Hematopoietic multipotent progenitor cell treated with erythropoietin and hydrocortisone succinate and interleukin-3 and kit ligand, for 15 days (in vitro differentiated cells): Measurements from ENCODE around the gene AQP1.
A peak's percentile ranks its signal among the peaks of the same experiment; 100 is the strongest.

Experiments
- DNase-seq: peaks from one replicate; pipeline ENCODE4 v3.0.0-alpha.2; 2015; ENCODE audit warnings: low spot score

Gene AQP1

GRCh38 chr7:30906515-30907240, 5.0 kb upstream of the AQP1 start:
- no peak for DNase-seq

- no peak for DNase-seq
These were observed 4.0 kb upstream of the AQP1 start for GRCh38 chr7:30907527-30908267.

GRCh38 chr7:30908681-30909080, 3.0 kb upstream of the AQP1 start:
- DNase-seq: peak; percentile 49

DNA sequence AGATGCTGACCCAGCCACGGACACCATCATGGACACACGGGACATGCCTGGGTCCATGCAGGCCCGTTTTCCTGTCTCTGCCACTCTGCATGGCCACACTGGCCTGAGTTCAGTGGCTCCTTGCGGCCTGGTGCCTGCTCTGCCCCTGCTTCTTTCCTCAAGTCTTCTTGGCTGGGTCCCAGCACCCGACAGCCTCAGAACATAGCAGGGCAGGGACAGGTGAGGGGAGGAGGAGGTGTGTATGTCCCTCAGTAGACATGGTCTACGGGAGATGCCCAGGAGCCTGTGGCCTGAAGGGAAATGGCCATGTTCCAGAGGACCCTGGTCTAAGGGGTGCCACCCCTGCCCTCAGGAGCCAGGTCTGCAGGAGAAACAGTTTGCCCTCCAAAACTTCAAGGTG, 2.2 kb upstream of the AQP1 start:
- no peak for DNase-seq

DNA sequence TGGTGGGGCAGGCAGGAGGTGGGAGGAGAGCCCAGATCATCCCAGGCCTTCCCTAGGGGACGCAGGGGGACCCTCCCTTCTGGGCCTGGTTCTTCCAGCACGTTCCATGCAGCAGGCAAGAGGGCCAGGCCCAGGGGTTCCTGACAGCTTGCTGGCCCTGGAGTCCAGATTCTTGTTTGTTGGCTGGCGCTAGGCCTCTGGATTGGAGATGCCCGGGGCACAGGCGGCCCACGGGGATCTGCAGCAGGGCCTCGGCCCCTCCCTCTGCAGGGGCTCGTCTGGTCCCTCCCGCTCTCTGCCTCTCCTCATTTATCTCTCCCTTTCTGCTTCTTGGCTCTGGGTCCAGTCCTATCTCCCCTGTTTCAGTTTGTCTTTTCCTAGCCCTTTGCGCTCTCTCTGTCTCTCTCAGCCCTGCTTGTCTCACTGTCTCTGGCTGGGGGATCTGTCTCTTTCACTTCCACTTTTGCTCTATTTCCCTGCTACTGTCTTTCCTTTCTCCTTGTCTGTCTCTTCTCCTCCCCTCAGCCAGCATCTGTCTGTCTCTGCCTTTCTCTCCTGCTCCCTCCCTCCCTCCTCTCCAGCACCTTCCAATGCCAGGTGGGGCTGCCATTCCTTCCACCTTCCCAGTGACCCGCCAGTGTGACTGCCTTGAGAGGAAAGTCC, 1.1 kb upstream of the AQP1 start:
- peak; percentile 70 for DNase-seq

DNA sequence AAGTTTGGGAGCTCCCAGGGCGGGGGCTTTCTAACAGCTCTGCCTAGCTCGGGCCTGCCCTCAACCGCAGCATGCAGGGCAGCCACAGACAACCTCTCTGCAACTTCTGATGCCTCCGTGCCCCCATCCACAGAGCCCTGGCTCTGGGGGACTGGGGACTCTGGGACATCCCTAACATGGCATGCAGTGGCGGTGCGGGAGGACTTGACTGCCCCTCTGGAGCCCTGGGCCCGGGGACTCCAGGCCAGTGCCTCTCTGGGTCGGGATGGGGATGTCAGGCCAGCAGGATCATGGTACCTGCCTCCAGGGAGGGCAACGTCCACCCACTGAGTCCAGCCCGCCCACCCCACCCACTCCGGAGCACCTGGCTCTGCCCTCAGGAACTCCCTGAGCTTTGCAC, 520 bp upstream of the AQP1 start:
- peak; percentile 36 for DNase-seq

GRCh38 chr7:30912021-30912730, 523 bp downstream of the AQP1 start:
- no peak for DNase-seq

- DNase-seq: no peak
These were observed 1.0 kb downstream of the AQP1 start for GRCh38 chr7:30912731-30912985.

GRCh38 chr7:30912986-30913811, 1.5 kb downstream of the AQP1 start:
- DNase-seq: peak; percentile 45

GRCh38 chr7:30913821-30914515, 2.3 kb downstream of the AQP1 start:
- peak; percentile 76 for DNase-seq

DNA sequence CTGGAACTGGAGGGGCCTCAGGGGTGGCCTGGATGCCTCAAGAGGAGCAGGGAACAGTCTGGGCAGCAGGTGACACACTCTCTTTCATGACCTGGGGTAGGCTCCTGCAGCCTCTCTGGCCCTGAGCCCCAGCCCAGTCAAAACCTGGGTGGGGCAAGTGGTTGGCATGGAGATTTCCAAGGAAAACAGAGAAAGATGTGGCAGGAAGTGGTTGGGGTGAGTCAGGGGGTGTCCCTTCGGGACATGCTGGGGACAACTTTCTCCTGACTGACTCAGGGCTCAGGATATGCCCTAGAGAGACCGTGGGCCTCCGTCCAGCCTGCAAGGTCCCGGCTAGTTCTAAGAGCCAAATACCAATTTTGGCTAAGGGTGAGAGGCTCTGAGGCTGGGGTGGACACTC, 2.9 kb downstream of the AQP1 start:
- DNase-seq: no peak

DNA sequence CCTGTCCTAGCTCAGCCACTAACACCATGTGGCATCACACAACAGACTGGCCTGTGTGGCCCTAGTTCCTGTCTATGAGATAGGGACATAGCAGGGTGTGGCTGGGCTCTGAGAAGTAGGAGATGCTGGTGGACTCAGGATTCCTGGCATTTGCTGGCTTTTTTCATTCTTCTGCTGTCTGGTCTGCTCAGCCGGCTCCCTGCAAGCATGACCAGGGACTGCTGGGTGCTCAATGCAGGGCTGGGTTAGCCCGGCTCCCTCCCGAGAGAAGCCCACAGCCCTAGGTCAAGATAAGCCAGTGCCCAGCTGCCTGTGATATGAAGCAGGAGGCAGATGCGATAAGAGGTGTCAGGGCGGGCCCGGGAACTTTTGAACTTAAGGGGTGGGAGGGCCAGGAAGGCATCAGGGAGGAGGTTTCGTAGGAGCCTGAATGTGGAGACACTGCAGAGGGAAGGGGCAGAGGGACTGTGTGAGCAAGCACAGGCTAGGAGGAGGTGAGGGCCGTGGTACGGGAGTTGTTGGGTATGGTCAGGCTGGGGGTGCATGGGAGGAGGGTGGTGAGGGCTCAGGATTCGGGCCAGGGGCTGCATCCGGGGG, 3.5 kb downstream of the AQP1 start:
- peak; percentile 83 for DNase-seq

DNA sequence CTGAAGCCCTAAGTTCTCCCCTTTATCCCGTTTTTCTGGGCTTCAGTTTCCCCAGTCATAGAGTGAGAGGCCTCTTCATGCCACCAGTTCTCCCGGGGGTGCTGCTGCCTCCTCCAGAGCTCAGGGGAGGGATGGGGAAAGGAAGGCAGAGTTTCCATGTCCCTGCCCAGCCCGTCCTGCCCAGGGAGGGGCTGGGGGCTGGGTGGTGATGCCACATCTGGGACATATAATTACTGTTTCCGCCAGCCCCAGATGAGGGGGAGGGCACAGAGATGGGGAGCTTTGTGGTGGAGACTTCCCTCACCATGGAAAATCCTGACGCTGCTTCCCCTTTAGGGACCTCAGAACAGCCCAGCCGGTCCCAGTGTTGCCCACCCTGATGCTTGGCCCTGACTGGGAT, 4.1 kb downstream of the AQP1 start:
- no peak for DNase-seq

- DNase-seq: no peak
These were observed 4.6 kb downstream of the AQP1 start for GRCh38 chr7:30916255-30916654.

DNA sequence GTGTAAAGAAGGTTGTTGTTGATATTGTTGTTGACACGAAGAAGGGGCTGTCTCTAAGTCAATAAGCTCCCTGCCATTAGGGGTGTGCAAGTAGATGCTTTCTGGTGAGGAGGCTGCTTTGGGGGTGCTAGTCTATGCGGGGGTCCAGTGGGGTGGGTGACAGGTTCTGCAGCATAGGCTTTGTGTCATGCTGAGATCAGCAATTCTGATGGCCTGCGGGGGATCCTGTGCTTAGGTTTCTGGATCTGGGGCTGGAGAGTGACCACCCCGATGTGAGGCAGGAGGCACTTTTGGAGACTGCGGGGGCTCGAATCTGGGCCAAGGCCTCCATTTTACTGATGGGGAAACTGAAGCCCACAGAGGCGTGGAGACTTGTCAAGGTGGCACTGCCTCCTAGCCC, 5.1 kb downstream of the AQP1 start:
- DNase-seq: no peak

- DNase-seq: no peak
These were observed 5.7 kb downstream of the AQP1 start for GRCh38 chr7:30917216-30917893.

DNA sequence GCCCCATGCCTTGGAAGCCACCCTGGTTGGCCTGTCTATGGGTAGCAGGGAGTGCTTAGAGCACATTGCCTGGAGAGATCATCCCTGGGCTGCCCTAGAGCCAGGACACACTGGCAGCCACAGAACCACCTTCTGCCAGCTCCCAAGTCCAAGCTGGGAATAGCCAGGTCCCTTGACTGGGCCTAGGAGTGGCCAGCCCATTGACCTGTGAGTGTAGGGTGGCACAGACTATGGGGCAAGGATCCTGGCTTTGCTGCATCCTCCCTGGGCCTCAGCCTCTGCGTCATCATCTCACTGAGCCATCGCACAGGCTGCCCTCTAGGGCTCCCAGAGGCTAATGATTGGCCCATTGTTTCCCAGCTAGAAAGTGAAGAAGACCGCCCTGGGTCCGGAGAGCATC, 7.0 kb downstream of the AQP1 start:
- no peak for DNase-seq

DNA sequence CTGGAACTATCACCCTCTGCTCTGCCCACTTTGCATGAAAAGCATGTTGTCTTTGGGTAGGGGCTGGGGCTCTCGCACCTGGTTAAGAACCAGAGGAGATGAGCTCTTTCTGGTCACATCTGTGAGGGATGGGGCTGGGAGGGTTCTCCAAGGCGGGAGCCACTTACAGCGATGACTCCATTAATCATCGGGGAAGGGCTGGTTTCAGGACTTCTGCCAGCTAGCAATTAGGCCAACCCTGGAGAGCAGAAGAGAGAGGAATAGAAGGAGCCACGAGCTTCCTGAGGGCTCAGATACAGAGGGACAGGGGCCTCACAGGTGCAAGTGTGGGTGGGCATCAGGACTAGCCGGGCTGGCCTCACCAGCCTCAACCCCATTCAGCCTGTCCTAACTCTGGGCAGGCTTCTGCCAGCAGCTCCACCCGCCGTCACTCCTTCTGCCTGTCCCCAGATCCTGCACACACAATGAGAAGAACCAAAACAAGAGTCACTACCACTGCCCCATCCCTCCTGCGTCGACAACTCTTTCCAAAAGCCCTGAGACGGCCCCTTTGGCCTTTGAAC, 8.4 kb downstream of the AQP1 start:
- peak; percentile 43 for DNase-seq

GRCh38 chr7:30920584-30921539, 9.2 kb downstream of the AQP1 start:
- DNase-seq: peak; percentile 62
